Breast epithelium (tissue), 3 donors: ENCODE measurements around the gene TBC1D1.

Experiments
- POLR2A ChIP-seq: fragments of 450-650 bp; IDR thresholded peaks from one replicate; pipeline ENCODE4 v1.6.1; 2016; ENCODE audit warnings: antibody characterized with exemption, mild to moderate bottlenecking, moderate library complexity
- POLR2AphosphoS5 ChIP-seq, 3 donors: sonication (generic); formaldehyde crosslinking; IDR thresholded peaks; one replicate each; pipeline ENCODE4 v1.6.1; 2017; ENCODE audit warnings: antibody characterized with exemption in 3 of 3
- TF ChIP-seq, protein P1 (sequence below), 3 donors: fragments of 450-650 bp; IDR thresholded peaks; one replicate each; pipeline ENCODE4 v1.5.1; 2016 to 2017; ENCODE audit warnings: antibody characterized with exemption in 3 of 3, mild to moderate bottlenecking in 3 of 3, moderate library complexity in 3 of 3

DNA sequence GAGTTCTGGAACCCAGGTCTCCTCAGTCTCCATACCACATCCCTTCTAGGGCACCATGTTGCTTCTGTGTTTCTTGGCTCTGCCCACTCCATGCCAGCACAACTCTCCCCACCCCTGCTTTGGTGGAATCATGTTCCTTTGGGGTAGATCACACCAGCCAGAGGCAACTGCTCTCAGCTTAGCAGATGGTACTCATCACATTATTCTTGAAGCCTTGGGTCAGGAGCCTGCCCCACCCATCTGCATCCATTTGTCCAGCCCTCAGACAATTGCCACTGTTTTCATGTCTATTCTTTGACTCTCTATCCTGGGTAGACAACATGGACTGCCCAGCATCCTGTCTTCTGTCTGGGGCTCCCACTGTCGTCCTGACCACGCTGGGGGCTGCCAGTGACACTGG is 216.9 kb downstream of the TBC1D1 start:
- TF ChIP-seq, protein P1, sequence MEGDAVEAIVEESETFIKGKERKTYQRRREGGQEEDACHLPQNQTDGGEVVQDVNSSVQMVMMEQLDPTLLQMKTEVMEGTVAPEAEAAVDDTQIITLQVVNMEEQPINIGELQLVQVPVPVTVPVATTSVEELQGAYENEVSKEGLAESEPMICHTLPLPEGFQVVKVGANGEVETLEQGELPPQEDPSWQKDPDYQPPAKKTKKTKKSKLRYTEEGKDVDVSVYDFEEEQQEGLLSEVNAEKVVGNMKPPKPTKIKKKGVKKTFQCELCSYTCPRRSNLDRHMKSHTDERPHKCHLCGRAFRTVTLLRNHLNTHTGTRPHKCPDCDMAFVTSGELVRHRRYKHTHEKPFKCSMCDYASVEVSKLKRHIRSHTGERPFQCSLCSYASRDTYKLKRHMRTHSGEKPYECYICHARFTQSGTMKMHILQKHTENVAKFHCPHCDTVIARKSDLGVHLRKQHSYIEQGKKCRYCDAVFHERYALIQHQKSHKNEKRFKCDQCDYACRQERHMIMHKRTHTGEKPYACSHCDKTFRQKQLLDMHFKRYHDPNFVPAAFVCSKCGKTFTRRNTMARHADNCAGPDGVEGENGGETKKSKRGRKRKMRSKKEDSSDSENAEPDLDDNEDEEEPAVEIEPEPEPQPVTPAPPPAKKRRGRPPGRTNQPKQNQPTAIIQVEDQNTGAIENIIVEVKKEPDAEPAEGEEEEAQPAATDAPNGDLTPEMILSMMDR (IDR thresholded peaks at IDR 0.05), result no peak
- no peak for TF ChIP-seq POLR2A
- no peak for TF ChIP-seq POLR2AphosphoS5 (IDR thresholded peaks at IDR 0.05)
